CD8-positive, alpha-beta memory T cell (primary cell): ENCODE measurements around the gene TTLL12. TPM values are rescaled to one million over a fixed set of nuclear protein-coding genes. Genes with fewer than 3 reads are reported as not detected.

Source experiments
- CTCF ChIA-PET: fragments of 350-600 bp; sonication (Branson Sonifier 250); formaldehyde crosslinking; loops from one replicate; lab custom pipeline; 2021; ENCODE audit warnings: antibody characterized with exemption; lab: Charles Lee
- POLR2A ChIA-PET: fragments of 350-600 bp; sonication (Branson Sonifier 250); formaldehyde crosslinking; loops from one replicate; lab custom pipeline; 2021; ENCODE audit warnings: antibody characterized with exemption; lab: Charles Lee
- DNase-seq, 5 donors: peaks; one replicate each; pipeline versions ENCODE4 v3.0.0 to v3.0.0-alpha.2; 2020 to 2022; ENCODE audit warnings: mixed read lengths in 1 of 5
- H3K27ac ChIP-seq: one replicate; pipeline ENCODE4 v1.7.0; 2013; ENCODE audit warnings: low read depth, mild to moderate bottlenecking, low read length, moderate library complexity
- H3K27me3 ChIP-seq: 2 replicates; pipeline ENCODE4 v1.7.0; 2013; ENCODE audit warnings: low read length, mild to moderate bottlenecking; ENCODE audit not compliant: insufficient read depth, poor library complexity, severe bottlenecking
- H3K36me3 ChIP-seq: 2 replicates; pipeline ENCODE4 v1.7.0; 2013; ENCODE audit warnings: mild to moderate bottlenecking, low read length, moderate library complexity; ENCODE audit not compliant: insufficient read depth
- H3K4me1 ChIP-seq: 2 replicates; pipeline ENCODE4 v1.7.0; 2013; ENCODE audit warnings: mild to moderate bottlenecking, low read length, moderate library complexity; ENCODE audit not compliant: insufficient read depth
- H3K4me3 ChIP-seq: 2 replicates; pipeline ENCODE4 v1.7.0; 2013; ENCODE audit warnings: mild to moderate bottlenecking, low read length
- H3K9me3 ChIP-seq: 2 replicates; pipeline ENCODE4 v1.7.0; 2013; ENCODE audit warnings: mild to moderate bottlenecking, low read length
- H3K27ac Mint-ChIP-seq, 8 donors: one replicate each; pipeline ENCODE4 v1.8.0; 2020 to 2021; ENCODE audit warnings: mixed read lengths in 8 of 8, mild to moderate bottlenecking in 6 of 8, inconsistent platforms in 3 of 8, moderate library complexity in 3 of 8
- H3K27me3 Mint-ChIP-seq, 2 donors: one replicate each; pipeline ENCODE4 v1.8.0; 2020 to 2021; ENCODE audit warnings: mixed read lengths in 2 of 2, mild to moderate bottlenecking in 1 of 2, moderate library complexity in 1 of 2
- H3K36me3 Mint-ChIP-seq, 3 donors: one replicate each; pipeline ENCODE4 v1.8.0; 2020 to 2021; ENCODE audit warnings: mixed read lengths in 3 of 3, inconsistent platforms in 1 of 3, mild to moderate bottlenecking in 1 of 3
- H3K4me1 Mint-ChIP-seq, 3 donors: one replicate each; pipeline ENCODE4 v1.8.0; 2020 to 2021; ENCODE audit warnings: mixed read lengths in 3 of 3, inconsistent platforms in 1 of 3, mild to moderate bottlenecking in 1 of 3
- H3K4me3 Mint-ChIP-seq, 7 donors: one replicate each; pipeline ENCODE4 v1.8.0; 2020 to 2021; ENCODE audit warnings: mixed read lengths in 7 of 7, mild to moderate bottlenecking in 6 of 7, moderate library complexity in 4 of 7, inconsistent platforms in 2 of 7
- H3K9me3 Mint-ChIP-seq, 5 donors: one replicate each; pipeline ENCODE4 v1.8.0; 2020 to 2022; ENCODE audit warnings: mixed read lengths in 5 of 5, mild to moderate bottlenecking in 3 of 5, moderate library complexity in 2 of 5, inconsistent platforms in 1 of 5
- polyA plus RNA-seq: library from polyadenylated mRNA; unstranded; fragments of 300-500 nt; fragmentation: Illumina TruSeq; gene quantifications from one replicate; pipeline ENCODE4 v1.2.3, GENCODE V29; 2021
- total RNA-seq, 2 experiments: library from RNA; stranded (reverse); gene quantifications; one replicate each; pipeline ENCODE4 v1.2.3, GENCODE V29; 2021

Gene TTLL12
- total and polyA plus RNA-seq, 3 experiments from 2014 or later, result 30.1 to 112 (median 104) TPM

- no peak overlapping the region for H3K4me3 Mint-ChIP-seq
- no peaks in the 10 kb centered on the region for H3K27me3 Mint-ChIP-seq
- Histone ChIP-seq H3K36me3 (no peaks in the 10 kb centered on the region), H3K9me3 (no peaks in the 10 kb centered on the region), H3K4me3 (no peak overlapping the region), H3K4me1 (no peaks in the 10 kb centered on the region), H3K27me3 (no peaks in the 10 kb centered on the region), H3K27ac (no peak overlapping the region)
- H3K9me3 Mint-ChIP-seq, result no peaks in the 10 kb centered on the region
- ChIA-PET POLR2A (no interaction called here), CTCF (no interaction called here)
- no peak for DNase-seq
- H3K27ac Mint-ChIP-seq, result peak overlapping the region in 1 of 8 donors; percentile 29
- peaks cover 0 to 4% (median 3%) of the 10 kb centered on the region in 3 donors for H3K4me1 Mint-ChIP-seq
- peaks cover 0 to 48% (median 0%) of the 10 kb centered on the region in 3 donors for H3K36me3 Mint-ChIP-seq
Measured at GRCh38 chr22:43166132-43166930, 20.6 kb downstream of the TTLL12 start.

- CTCF ChIA-PET, result no interaction called here
- H3K36me3 Mint-ChIP-seq, result peaks cover 0 to 42% (median 4%) of the 10 kb centered on the region in 3 donors
Measured at GRCh38 chr22:43164636-43165035, 22.3 kb downstream of the TTLL12 start.

GRCh38 chr22:43163241-43163795 is 23.6 kb downstream of the TTLL12 start:
- Mint-ChIP-seq H3K4me3 (no peak overlapping the region), H3K9me3 (no peaks in the 10 kb centered on the region), H3K36me3 (peaks cover 0 to 41% (median 4%) of the 10 kb centered on the region in 3 donors), H3K4me1 (peaks cover 0 to 4% (median 4%) of the 10 kb centered on the region in 3 donors), H3K27ac (no peak overlapping the region), H3K27me3 (no peaks in the 10 kb centered on the region)
- H3K27me3 ChIP-seq, result no peaks in the 10 kb centered on the region
- H3K27ac ChIP-seq, result no peak overlapping the region
- H3K4me3 ChIP-seq, result no peak overlapping the region
- DNase-seq, result no peak
- H3K4me1 ChIP-seq, result no peaks in the 10 kb centered on the region
- H3K36me3 ChIP-seq, result no peaks in the 10 kb centered on the region
- CTCF ChIA-PET, result interaction anchor here (1.2 kb wide), 1 partner anchor 24 kb away, joined by 4 read pairs; no protein-coding TSS in a partner anchor
- POLR2A ChIA-PET, result interaction anchor here (0.7 kb wide), 2 partner anchors 20 to 53 kb away, joined by 3 read pairs; partner anchors contain the start of genes BIK and MCAT
- H3K9me3 ChIP-seq, result no peaks in the 10 kb centered on the region

More at GRCh38 chr22:43164636-43165035, 22.3 kb downstream of the TTLL12 start:
- H3K27ac ChIP-seq, result no peak overlapping the region
- Mint-ChIP-seq H3K4me3 (no peak overlapping the region), H3K27ac (no peak overlapping the region), H3K4me1 (peaks cover 0 to 2% (median 0%) of the 10 kb centered on the region in 3 donors), H3K27me3 (no peaks in the 10 kb centered on the region), H3K9me3 (no peaks in the 10 kb centered on the region)
- DNase-seq, result no peak
- no peaks in the 10 kb centered on the region for H3K36me3 ChIP-seq
- no peaks in the 10 kb centered on the region for H3K9me3 ChIP-seq
- POLR2A ChIA-PET, result no interaction called here
- H3K4me3 ChIP-seq, result no peak overlapping the region
- no peaks in the 10 kb centered on the region for H3K4me1 ChIP-seq
- H3K27me3 ChIP-seq, result no peaks in the 10 kb centered on the region

- H3K4me3 Mint-ChIP-seq, result no peak overlapping the region
- H3K27me3 ChIP-seq, result no peaks in the 10 kb centered on the region
- H3K4me3 ChIP-seq, result no peak overlapping the region
- H3K36me3 Mint-ChIP-seq, result peaks cover 0 to 34% (median 4%) of the 10 kb centered on the region in 3 donors
- H3K4me1 ChIP-seq, result no peaks in the 10 kb centered on the region
- peaks cover 0 to 1% of the 10 kb centered on the region in 2 donors for H3K27me3 Mint-ChIP-seq
- ChIA-PET POLR2A (interaction anchor here (0.7 kb wide), 1 partner anchor 52 kb away, joined by 3 read pairs; the partner anchor contains the start of gene BIK), CTCF (interaction anchor here (1.2 kb wide), 1 partner anchor 25 kb away, joined by 4 read pairs; no protein-coding TSS in a partner anchor)
- no peak for DNase-seq
- H3K4me1 Mint-ChIP-seq, result peaks cover 0 to 7% (median 4%) of the 10 kb centered on the region in 3 donors
- H3K27ac Mint-ChIP-seq, result peak overlapping the region in 1 of 8 donors; percentile 90
- H3K9me3 ChIP-seq, result no peaks in the 10 kb centered on the region
- H3K9me3 Mint-ChIP-seq, result no peaks in the 10 kb centered on the region
- no peak overlapping the region for H3K27ac ChIP-seq
- no peaks in the 10 kb centered on the region for H3K36me3 ChIP-seq
Measured at GRCh38 chr22:43162412-43163150, 24.4 kb downstream of the TTLL12 start.

GRCh38 chr22:43160497-43161126 is 26.3 kb downstream of the TTLL12 start:
- DNase-seq, result no peak
- no peaks in the 10 kb centered on the region for H3K27me3 ChIP-seq
- H3K27ac ChIP-seq, result no peak overlapping the region
- Mint-ChIP-seq H3K27ac (peak overlapping the region in 3 of 8 donors; percentile 58 to 62 (median 61)), H3K4me3 (no peak overlapping the region), H3K4me1 (peaks cover 0 to 18% (median 4%) of the 10 kb centered on the region in 3 donors), H3K36me3 (peaks cover 0 to 25% (median 4%) of the 10 kb centered on the region in 3 donors), H3K27me3 (peaks cover 0 to 1% of the 10 kb centered on the region in 2 donors), H3K9me3 (no peaks in the 10 kb centered on the region)
- no peaks in the 10 kb centered on the region for H3K9me3 ChIP-seq
- ChIA-PET POLR2A (no interaction called here), CTCF (no interaction called here)
- no peak overlapping the region for H3K4me3 ChIP-seq
- no peaks in the 10 kb centered on the region for H3K4me1 ChIP-seq
- no peaks in the 10 kb centered on the region for H3K36me3 ChIP-seq

- Histone ChIP-seq H3K4me3 (no peak overlapping the region), H3K27me3 (no peaks in the 10 kb centered on the region), H3K36me3 (no peaks in the 10 kb centered on the region), H3K9me3 (no peaks in the 10 kb centered on the region), H3K4me1 (no peaks in the 10 kb centered on the region), H3K27ac (no peak overlapping the region)
- no peak overlapping the region for H3K27ac Mint-ChIP-seq
- CTCF ChIA-PET, result no interaction called here
- DNase-seq, result no peak
- POLR2A ChIA-PET, result no interaction called here
- H3K4me1 Mint-ChIP-seq, result peaks cover 0 to 23% (median 4%) of the 10 kb centered on the region in 3 donors
- no peak overlapping the region for H3K4me3 Mint-ChIP-seq
- H3K36me3 Mint-ChIP-seq, result peaks cover 0 to 27% (median 4%) of the 10 kb centered on the region in 3 donors
- H3K9me3 Mint-ChIP-seq, result no peaks in the 10 kb centered on the region
- H3K27me3 Mint-ChIP-seq, result peaks cover 0 to 1% of the 10 kb centered on the region in 2 donors
Measured at GRCh38 chr22:43159484-43160178, 27.3 kb downstream of the TTLL12 start.

GRCh38 chr22:43158778-43159483 is 28.0 kb downstream of the TTLL12 start:
- Histone ChIP-seq H3K4me3 (no peak overlapping the region), H3K27me3 (no peaks in the 10 kb centered on the region), H3K27ac (no peak overlapping the region), H3K36me3 (no peaks in the 10 kb centered on the region), H3K9me3 (no peaks in the 10 kb centered on the region), H3K4me1 (no peaks in the 10 kb centered on the region)
- ChIA-PET CTCF (no interaction called here), POLR2A (no interaction called here)
- Mint-ChIP-seq H3K36me3 (peaks cover 0 to 26% (median 4%) of the 10 kb centered on the region in 3 donors), H3K27me3 (peaks cover 0 to 1% of the 10 kb centered on the region in 2 donors), H3K4me1 (peaks cover 0 to 27% (median 3%) of the 10 kb centered on the region in 3 donors), H3K4me3 (no peak overlapping the region), H3K27ac (peak overlapping the region in 3 of 8 donors; percentile 32 to 84 (median 43)), H3K9me3 (no peaks in the 10 kb centered on the region)
- DNase-seq, result no peak
